GM10248 (cell line): ENCODE measurements around the gene RASGRP3.

Experiments used
- CTCF ChIA-PET: fragments of 300-600 bp; sonication (Branson Sonifier 250); formaldehyde crosslinking; extraction: SDS; loops from one replicate; lab custom pipeline; 2021; ENCODE audit warnings: antibody characterized with exemption; lab: Yijun Ruan, JAX
- POLR2A ChIA-PET: fragments of 350-650 bp; sonication (Branson Sonifier 250); formaldehyde crosslinking; extraction: SDS; loops from one replicate; lab custom pipeline; 2020; ENCODE audit warnings: antibody characterized with exemption; lab: Yijun Ruan, JAX
- DNase-seq: peaks from one replicate; pipeline ENCODE4 v3.0.0; 2012; ENCODE audit errors: extremely low spot score
- CTCF ChIP-seq: IDR thresholded peaks from 2 replicates; pipeline ENCODE4 v1.5.1; 2012; ENCODE audit warnings: mild to moderate bottlenecking, low read depth; ENCODE audit errors: extremely low read depth, missing control alignments, control extremely low read depth

The RASGRP3 gene

GRCh38 chr2:33555681-33556080 is 79.2 kb downstream of the RASGRP3 start:
- TF ChIP-seq CTCF = no peak
- no peak for DNase-seq
- POLR2A ChIA-PET = no interaction called here
- CTCF ChIA-PET = interaction anchor here (1.0 to 2.5 kb wide), 4 partner anchors 21 to 176 kb away, joined by 3 to 6 read pairs (median 4); partner anchors contain the start of gene FAM98A

- no peak for DNase-seq
- no peak for TF ChIP-seq CTCF
- ChIA-PET POLR2A (no interaction called here), CTCF (no interaction called here)
These were observed 82.9 kb downstream of the RASGRP3 start for GRCh38 chr2:33559328-33559727.

GRCh38 chr2:33560017-33560416 is 83.6 kb downstream of the RASGRP3 start:
- CTCF ChIA-PET = interaction anchor here (1.2 to 1.3 kb wide), 2 partner anchors 11 to 18 kb away, joined by 3 read pairs; no protein-coding TSS in a partner anchor
- POLR2A ChIA-PET = no interaction called here

GRCh38 chr2:33561872-33562271 is 85.4 kb downstream of the RASGRP3 start:
- DNase-seq = no peak
- ChIA-PET CTCF (interaction anchor here (2.8 kb wide), 1 partner anchor 21 kb away, joined by 15 read pairs; no protein-coding TSS in a partner anchor), POLR2A (no interaction called here)
- TF ChIP-seq CTCF = no peak

More at GRCh38 chr2:33560017-33560416, 83.6 kb downstream of the RASGRP3 start:
- no peak for DNase-seq
- no peak for TF ChIP-seq CTCF

- ChIA-PET POLR2A (no interaction called here), CTCF (interaction anchor here (0.8 to 2.6 kb wide), 4 partner anchors 10 to 95 kb away, joined by 3 to 11 read pairs (median 4); partner anchors contain the start of gene RASGRP3)
- DNase-seq = no peak
- no peak for TF ChIP-seq CTCF
These were observed 94.2 kb downstream of the RASGRP3 start for GRCh38 chr2:33570681-33571080.

GRCh38 chr2:33573657-33574056 is 97.2 kb downstream of the RASGRP3 start:
- no peak for DNase-seq
- ChIA-PET CTCF (interaction anchor here (1.4 to 3.2 kb wide), 2 partner anchors 9 to 98 kb away, joined by 3 to 17 read pairs; partner anchors contain the start of gene RASGRP3), POLR2A (no interaction called here)
- no peak for TF ChIP-seq CTCF
